ENCODE measurements around the gene CSF2RB. TPM values are rescaled to one million over a fixed set of nuclear protein-coding genes. Genes with fewer than 3 reads are reported as not detected.

The CSF2RB gene
- total RNA-seq, 1 experiment from 2014 or later, result not detected

- Histone ChIP-seq H3K4me1 (replicated peaks; ENCODE audit: insufficient read depth) (no peaks in the 10 kb centered on the region), H3K4me3 (no peak overlapping the region), H3K4me2 (no peak overlapping the region), H3K79me2 (ENCODE audit: low read depth) (no peaks in the 10 kb centered on the region), H3K27ac (no peak overlapping the region), H3K9me3 (ENCODE audit: insufficient read depth, low read depth) (peaks cover 2% of the 10 kb centered on the region; the same call in 1 of the 2 replicates), H3K27me3 (ENCODE audit: insufficient read depth, low read depth) (peaks cover 13% of the 10 kb centered on the region; the same call in 1 of the 2 replicates), H3K36me3 (ENCODE audit: low read depth) (no peaks in the 10 kb centered on the region), H4K20me1 (ENCODE audit: insufficient read depth) (no peaks in the 10 kb centered on the region), H3F3A (ENCODE audit: insufficient read depth, low read depth) (0 out of 2 replicates have a peak, but pooled peaks cover 2% of the 10 kb centered on the region), H3K9me2 (ENCODE audit: insufficient read depth) (no peaks in the 10 kb centered on the region), H2AFZ (no peak overlapping the region)
- ChIA-PET CTCF (no interaction called here), POLR2A (ENCODE audit: unreplicated experiment) (no interaction called here)
- TF ChIP-seq, protein P1, sequence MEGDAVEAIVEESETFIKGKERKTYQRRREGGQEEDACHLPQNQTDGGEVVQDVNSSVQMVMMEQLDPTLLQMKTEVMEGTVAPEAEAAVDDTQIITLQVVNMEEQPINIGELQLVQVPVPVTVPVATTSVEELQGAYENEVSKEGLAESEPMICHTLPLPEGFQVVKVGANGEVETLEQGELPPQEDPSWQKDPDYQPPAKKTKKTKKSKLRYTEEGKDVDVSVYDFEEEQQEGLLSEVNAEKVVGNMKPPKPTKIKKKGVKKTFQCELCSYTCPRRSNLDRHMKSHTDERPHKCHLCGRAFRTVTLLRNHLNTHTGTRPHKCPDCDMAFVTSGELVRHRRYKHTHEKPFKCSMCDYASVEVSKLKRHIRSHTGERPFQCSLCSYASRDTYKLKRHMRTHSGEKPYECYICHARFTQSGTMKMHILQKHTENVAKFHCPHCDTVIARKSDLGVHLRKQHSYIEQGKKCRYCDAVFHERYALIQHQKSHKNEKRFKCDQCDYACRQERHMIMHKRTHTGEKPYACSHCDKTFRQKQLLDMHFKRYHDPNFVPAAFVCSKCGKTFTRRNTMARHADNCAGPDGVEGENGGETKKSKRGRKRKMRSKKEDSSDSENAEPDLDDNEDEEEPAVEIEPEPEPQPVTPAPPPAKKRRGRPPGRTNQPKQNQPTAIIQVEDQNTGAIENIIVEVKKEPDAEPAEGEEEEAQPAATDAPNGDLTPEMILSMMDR (conservative IDR thresholded peaks at IDR 0.05), result no peak
- TF ChIP-seq EZH2 (IDR thresholded peaks at IDR 0.05; ENCODE audit: low read depth), result no peak
- intact Hi-C loops (cut with micrococcal nuclease; ENCODE audit: unreplicated experiment), result no loop called here
- BruUV-seq (replicated peaks), result no TSS peak
- DNase-seq, result no peak
Observed at GRCh38 chr22:36955691-36956090, 42.3 kb downstream of the CSF2RB start.

DNA sequence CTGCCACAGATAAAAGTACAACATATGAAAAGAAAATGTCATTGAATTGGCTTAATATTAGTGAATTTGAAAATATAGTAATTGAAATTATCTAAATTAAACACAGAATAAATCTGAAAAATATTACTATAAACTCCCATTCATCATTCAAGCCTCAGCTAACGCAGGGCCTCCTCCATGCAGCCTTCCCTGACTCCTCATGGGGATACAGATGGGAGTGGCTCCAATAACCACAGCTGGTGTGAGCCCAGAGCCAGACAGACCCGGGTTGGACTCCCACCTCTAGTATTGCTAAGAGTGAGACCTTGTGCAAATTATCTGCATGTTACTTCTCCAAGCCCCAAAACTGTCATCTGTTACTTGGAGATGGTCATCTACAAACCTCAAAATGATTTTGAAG lies 44.9 kb downstream of the CSF2RB start:
- TF ChIP-seq, protein P1 (conservative IDR thresholded peaks at IDR 0.05), result no peak
- TF ChIP-seq EZH2 (IDR thresholded peaks at IDR 0.05; ENCODE audit: low read depth), result no peak
- no peaks in the 10 kb centered on the region for H3K4me1 ChIP-seq (replicated peaks; ENCODE audit: insufficient read depth)
- CTCF ChIA-PET, result no interaction called here
- H3K27me3 ChIP-seq (ENCODE audit: insufficient read depth, low read depth), result peaks cover 21% of the 10 kb centered on the region; the same call in 1 of the 2 replicates
- no TSS peak for BruUV-seq (replicated peaks)
- no peaks in the 10 kb centered on the region for H3K79me2 ChIP-seq (ENCODE audit: low read depth)
- no peaks in the 10 kb centered on the region for H3K36me3 ChIP-seq (ENCODE audit: low read depth)
- peaks cover 2% of the 10 kb centered on the region; the same call in 1 of the 2 replicates for H3K9me3 ChIP-seq (ENCODE audit: insufficient read depth, low read depth)
- H3K4me3 ChIP-seq, result no peak overlapping the region
- H2AFZ ChIP-seq, result no peak overlapping the region
- 0 out of 2 replicates have a peak, but pooled peaks cover 2% of the 10 kb centered on the region for H3F3A ChIP-seq (ENCODE audit: insufficient read depth, low read depth)
- H3K9me2 ChIP-seq (ENCODE audit: insufficient read depth), result no peaks in the 10 kb centered on the region
- H3K27ac ChIP-seq, result no peak overlapping the region
- no peak for DNase-seq
- H3K4me2 ChIP-seq, result no peak overlapping the region
- intact Hi-C loops (cut with micrococcal nuclease; ENCODE audit: unreplicated experiment), result no loop called here
- H4K20me1 ChIP-seq (ENCODE audit: insufficient read depth), result no peaks in the 10 kb centered on the region
- POLR2A ChIA-PET (ENCODE audit: unreplicated experiment), result no interaction called here

- Histone ChIP-seq H3K79me2 (ENCODE audit: low read depth) (no peaks in the 10 kb centered on the region), H3F3A (ENCODE audit: insufficient read depth, low read depth) (0 out of 2 replicates have a peak, but pooled peaks cover 2% of the 10 kb centered on the region), H3K36me3 (ENCODE audit: low read depth) (no peaks in the 10 kb centered on the region), H3K27me3 (ENCODE audit: insufficient read depth, low read depth) (peaks cover 21% of the 10 kb centered on the region; the same call in 1 of the 2 replicates), H3K9me3 (ENCODE audit: insufficient read depth, low read depth) (peaks cover 2% of the 10 kb centered on the region; the same call in 1 of the 2 replicates), H4K20me1 (ENCODE audit: insufficient read depth) (no peaks in the 10 kb centered on the region), H3K27ac (no peak overlapping the region), H3K4me3 (no peak overlapping the region), H3K4me1 (replicated peaks; ENCODE audit: insufficient read depth) (no peaks in the 10 kb centered on the region), H3K4me2 (no peak overlapping the region), H3K9me2 (ENCODE audit: insufficient read depth) (no peaks in the 10 kb centered on the region), H2AFZ (no peak overlapping the region)
- ChIA-PET POLR2A (ENCODE audit: unreplicated experiment) (no interaction called here), CTCF (no interaction called here)
- TF ChIP-seq EZH2 (IDR thresholded peaks at IDR 0.05; ENCODE audit: low read depth), result no peak
- TF ChIP-seq, protein P1 (conservative IDR thresholded peaks at IDR 0.05), result no peak
- intact Hi-C loops (cut with micrococcal nuclease; ENCODE audit: unreplicated experiment), result no loop called here
- no TSS peak for BruUV-seq (replicated peaks)
- no peak for DNase-seq
Observed at GRCh38 chr22:36961626-36962025, 48.2 kb downstream of the CSF2RB start.
